Measurements from ENCODE around the gene CSTB.

DNA sequence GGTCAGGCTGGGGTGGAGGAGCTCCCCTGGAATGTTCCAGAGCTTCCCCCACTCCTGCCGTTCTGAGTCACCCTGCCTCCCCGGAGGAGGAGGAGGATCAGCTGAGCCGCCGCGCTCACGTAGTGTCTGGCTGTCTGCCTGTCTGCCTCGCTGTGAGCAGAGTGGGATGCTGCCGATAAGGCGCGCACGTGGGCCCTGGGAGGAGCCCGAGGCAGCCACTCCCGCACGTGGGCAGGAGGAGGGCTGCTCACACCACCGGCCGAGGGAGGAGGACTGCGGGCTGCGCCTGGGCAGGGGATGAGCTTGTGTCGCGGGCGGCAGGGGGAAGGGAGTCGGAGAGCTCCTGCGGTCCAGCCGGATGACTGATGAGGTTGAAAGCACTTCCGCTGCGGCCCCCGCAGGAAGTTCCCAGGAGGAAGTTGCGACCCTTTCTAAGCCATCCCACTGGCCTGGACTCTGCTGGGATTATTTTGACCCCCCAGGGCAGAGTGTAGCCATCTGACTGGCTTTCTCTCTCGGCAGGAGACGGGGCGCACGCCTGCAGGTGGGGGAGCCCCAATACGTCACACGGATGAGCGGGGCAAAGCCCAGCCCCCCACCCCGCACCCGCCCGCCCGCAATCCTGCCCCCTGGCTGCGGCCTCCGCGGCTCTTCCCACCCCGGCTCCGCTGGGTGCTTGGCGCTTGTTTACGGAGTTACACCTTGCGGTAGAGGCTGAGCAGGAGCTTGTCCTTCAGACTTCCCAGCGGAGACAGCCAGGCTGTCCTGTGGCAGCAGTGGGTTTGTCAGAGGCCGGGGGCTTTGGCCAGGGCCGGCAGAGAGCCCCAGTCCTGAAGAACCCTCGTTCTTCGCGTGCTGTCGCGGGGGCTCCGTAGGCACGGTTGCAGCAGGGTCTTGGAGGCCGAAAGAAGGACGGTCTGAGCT, 47.4 kb downstream of the CSTB start:
- TF ChIP-seq, protein P1, sequence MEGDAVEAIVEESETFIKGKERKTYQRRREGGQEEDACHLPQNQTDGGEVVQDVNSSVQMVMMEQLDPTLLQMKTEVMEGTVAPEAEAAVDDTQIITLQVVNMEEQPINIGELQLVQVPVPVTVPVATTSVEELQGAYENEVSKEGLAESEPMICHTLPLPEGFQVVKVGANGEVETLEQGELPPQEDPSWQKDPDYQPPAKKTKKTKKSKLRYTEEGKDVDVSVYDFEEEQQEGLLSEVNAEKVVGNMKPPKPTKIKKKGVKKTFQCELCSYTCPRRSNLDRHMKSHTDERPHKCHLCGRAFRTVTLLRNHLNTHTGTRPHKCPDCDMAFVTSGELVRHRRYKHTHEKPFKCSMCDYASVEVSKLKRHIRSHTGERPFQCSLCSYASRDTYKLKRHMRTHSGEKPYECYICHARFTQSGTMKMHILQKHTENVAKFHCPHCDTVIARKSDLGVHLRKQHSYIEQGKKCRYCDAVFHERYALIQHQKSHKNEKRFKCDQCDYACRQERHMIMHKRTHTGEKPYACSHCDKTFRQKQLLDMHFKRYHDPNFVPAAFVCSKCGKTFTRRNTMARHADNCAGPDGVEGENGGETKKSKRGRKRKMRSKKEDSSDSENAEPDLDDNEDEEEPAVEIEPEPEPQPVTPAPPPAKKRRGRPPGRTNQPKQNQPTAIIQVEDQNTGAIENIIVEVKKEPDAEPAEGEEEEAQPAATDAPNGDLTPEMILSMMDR (conservative IDR thresholded peaks at IDR 0.05; ENCODE audit: low read depth, low read length), result peak; percentile 39
- TF ChIP-seq EZH2 (IDR thresholded peaks at IDR 0.05; ENCODE audit: borderline replicate concordance, low read depth, low read length, poor library complexity, severe bottlenecking), result no peak
